ENCODE results near the gene PLCE1.

PLCE1 gene

DNA sequence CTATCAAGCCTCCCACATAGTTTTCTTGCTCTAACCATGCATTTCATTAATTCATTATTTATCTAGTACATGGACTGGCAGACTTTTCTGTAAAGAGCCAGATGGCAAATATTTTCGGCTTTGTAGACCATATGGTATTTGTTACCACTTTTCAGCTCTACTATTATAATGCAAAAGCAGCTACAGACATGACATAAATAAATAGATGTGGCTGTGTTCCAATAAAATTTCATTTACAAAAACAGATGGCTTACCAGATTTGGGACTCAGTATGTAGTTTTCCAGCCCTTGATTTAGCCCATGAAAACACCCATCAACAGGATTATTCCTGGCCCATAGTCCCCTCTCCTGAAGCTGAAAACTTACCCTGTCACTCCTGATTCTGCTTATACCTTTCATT, 32.1 kb downstream of the PLCE1 start:
- DNase-seq, result no peak

DNA sequence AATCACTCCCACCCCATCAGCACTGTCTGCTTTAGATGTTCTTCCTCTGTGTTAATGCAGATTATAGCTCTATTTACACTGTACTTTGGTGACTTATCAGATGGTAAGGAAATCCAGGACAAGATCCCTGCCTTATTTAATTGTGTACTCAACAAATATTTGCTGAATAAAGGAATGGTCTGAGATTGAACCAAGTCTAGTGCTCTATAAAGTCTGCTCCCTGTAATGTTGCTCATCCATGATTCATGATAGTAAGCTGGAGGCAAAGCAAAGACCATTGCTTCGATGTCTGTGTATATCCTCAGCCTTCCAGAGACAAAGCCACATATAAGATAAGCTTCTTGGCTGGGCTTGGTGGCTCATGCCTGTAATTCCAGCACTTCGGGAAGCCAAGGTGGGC, 33.5 kb downstream of the PLCE1 start:
- no peak for DNase-seq

- DNase-seq, result no peak
Observed at GRCh38 chr10:94029955-94030354, 36.2 kb downstream of the PLCE1 start.

GRCh38 chr10:94035982-94036765, 42.4 kb downstream of the PLCE1 start:
- no peak for DNase-seq

DNA sequence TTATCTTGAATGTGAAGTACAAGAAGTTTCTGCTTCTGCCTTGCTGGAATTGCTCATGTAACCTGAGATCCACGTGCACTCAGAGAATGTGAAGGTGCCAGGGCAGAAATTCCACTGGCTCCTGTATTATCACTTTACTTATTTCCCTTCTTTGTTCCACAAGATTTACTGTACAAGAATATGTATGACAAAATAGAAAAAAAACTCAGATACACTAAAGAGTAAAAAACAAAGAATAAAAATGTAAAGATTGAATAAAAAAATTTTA, 43.0 kb downstream of the PLCE1 start:
- DNase-seq, result no peak

DNA sequence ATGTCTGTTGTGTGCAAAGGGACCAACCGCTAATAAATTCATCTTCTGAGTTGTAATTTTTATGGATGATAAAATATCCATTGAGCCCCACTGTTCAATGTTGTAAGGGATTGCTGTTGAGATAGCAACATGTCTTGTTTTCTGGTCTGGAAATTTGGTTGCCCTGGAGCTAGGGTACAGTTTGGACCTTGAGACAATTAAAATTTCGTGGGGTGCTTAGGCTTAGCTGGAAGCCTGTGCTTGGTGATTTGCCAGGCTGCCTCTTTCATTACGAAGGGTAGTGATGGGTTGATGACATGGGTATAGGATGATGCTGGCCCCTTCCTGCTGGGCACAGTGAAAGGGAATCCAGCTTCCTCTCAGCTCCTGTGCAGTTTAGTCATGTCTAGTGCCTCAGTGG, 43.6 kb downstream of the PLCE1 start:
- DNase-seq, result no peak

DNA sequence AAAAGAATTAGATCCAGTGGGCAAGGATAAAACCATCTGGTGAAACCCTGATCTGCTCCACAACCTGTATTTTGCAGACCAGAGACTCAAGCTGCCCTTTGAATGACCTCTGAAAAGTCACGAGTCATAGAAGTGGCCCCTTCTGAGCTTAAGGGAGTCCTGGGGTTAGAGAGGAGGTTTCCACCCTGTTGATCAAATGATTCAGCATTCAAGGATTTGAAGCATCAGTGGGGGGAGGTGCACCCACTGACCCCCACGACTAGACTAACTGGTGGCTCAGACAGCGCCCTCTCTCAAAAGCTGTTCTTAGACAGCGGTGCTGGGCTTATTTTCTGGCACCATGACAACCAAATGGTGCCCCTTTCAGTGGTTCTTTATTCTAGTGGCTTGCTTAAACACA, 44.3 kb downstream of the PLCE1 start:
- no peak for DNase-seq

GRCh38 chr10:94041206-94041605, 47.5 kb downstream of the PLCE1 start:
- no peak for DNase-seq

- no peak for DNase-seq
Observed at GRCh38 chr10:94042001-94042833, 48.5 kb downstream of the PLCE1 start.

DNA sequence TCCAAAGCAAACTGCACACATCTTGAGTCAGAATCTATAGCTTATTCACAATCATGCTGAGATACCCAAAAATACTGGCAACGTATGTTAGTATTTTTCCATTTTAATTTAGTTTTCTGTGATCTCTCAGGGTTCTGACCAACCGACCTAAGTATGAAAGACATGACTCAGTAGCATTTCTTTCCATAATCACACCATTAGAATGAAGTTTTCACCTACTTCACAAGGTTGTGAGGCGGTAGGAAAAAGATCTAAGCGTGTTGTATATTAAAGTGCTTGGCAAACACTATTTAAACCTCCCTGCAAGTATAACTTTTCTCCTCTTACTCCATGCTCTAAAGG, 49.1 kb downstream of the PLCE1 start:
- DNase-seq, result no peak

All from C1 segment of cervical spinal cord (tissue), 14 donors.